PC-3 (cell line): ENCODE measurements around the gene HSPA6.

Experiments
- EZH2 ChIP-seq: fragments of 300-600 bp; sonication (generic); IDR thresholded peaks from one replicate; pipeline ENCODE4 v1.6.1; 2017; ENCODE audit warnings: antibody characterized with exemption, mild to moderate bottlenecking, low read length; ENCODE audit not compliant: unreplicated experiment
- TF ChIP-seq, protein P1 (sequence below): fragments of 300-600 bp; sonication (generic); conservative IDR thresholded peaks from 2 replicates; pipeline ENCODE4 v1.5.1; 2017; ENCODE audit warnings: antibody characterized with exemption, low read depth, mild to moderate bottlenecking, low read length

DNA sequence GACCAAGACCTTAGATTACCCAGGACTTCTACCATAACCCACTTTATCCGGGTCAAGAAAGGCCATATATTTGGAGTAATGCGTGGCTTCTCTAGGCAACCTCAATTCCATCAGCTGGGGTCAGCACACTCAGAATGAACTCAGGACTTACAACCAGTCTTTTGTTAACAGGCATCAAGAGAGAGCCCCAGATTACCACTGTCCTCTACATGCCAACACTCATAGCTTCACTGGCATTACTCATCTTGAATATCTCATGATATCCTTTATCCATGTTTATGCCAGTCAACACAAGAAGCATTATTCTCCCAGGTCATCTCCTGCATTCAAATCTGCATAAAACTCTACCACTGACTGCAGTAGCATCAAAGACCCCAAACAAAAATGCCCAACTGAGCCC is 25.7 kb upstream of the HSPA6 start:
- TF ChIP-seq, protein P1, sequence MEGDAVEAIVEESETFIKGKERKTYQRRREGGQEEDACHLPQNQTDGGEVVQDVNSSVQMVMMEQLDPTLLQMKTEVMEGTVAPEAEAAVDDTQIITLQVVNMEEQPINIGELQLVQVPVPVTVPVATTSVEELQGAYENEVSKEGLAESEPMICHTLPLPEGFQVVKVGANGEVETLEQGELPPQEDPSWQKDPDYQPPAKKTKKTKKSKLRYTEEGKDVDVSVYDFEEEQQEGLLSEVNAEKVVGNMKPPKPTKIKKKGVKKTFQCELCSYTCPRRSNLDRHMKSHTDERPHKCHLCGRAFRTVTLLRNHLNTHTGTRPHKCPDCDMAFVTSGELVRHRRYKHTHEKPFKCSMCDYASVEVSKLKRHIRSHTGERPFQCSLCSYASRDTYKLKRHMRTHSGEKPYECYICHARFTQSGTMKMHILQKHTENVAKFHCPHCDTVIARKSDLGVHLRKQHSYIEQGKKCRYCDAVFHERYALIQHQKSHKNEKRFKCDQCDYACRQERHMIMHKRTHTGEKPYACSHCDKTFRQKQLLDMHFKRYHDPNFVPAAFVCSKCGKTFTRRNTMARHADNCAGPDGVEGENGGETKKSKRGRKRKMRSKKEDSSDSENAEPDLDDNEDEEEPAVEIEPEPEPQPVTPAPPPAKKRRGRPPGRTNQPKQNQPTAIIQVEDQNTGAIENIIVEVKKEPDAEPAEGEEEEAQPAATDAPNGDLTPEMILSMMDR = no peak
- no peak for TF ChIP-seq EZH2
